Fibroblast of upper back skin (primary cell): ENCODE results near the gene KRT2.
A peak's percentile ranks its signal among the peaks of the same experiment; 100 is the strongest.

Experiments
- DNase-seq: peaks from one replicate; pipeline ENCODE4 v3.0.0-alpha.2; 2013

Gene KRT2

GRCh38 chr12:52613384-52614030 lies 38.5 kb downstream of the KRT2 start:
- DNase-seq, result no peak

- DNase-seq, result no peak
These were observed 39.3 kb downstream of the KRT2 start for GRCh38 chr12:52612431-52613383.

- DNase-seq, result no peak
These were observed 40.9 kb downstream of the KRT2 start for GRCh38 chr12:52611080-52611468.

- DNase-seq, result no peak
These were observed 43.0 kb downstream of the KRT2 start for GRCh38 chr12:52608826-52609630.

GRCh38 chr12:52608161-52608560 lies 43.9 kb downstream of the KRT2 start:
- no peak for DNase-seq

DNA sequence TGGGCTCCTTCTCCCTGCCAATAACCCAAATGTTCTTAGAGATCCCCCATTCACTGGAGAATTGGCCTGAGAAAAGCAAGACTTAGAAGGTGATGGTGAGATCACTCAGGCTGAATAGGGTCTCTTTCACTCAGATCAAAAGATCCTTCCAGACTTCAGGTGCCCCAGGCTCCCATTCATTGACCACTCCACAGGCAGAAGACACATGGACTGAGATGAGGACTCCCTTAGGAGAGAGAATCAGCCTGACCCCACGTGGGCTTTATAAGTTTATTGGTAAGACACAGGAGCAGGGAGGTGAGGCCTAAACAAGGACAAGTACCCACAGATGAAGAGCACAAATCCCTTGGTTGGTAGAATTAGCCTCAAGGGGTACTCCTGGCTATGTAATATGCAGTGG lies 44.7 kb downstream of the KRT2 start:
- no peak for DNase-seq

- no peak for DNase-seq
These were observed 45.3 kb downstream of the KRT2 start for GRCh38 chr12:52606581-52607218.

DNA sequence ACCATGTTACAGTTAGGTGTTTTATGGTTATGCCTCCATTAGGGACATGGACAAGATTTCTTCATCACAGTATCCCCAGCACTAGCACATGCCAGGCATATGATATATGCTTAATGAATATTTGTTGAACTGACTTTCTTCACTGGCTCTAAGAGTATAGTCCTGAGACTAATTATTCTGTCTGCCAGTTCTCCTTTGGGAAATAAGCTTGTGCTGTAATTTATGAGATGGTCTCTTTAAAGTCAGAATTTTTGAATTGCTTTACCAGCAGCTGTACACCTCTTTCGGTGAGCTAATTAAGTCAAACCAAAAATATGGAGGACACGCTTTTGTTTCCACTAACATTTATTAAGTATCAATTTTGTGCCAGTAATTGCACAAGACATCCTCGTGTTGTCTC lies 45.9 kb downstream of the KRT2 start:
- DNase-seq, result no peak

- DNase-seq, result no peak
These were observed 46.5 kb downstream of the KRT2 start for GRCh38 chr12:52605542-52605941.

- no peak for DNase-seq
These were observed 47.2 kb downstream of the KRT2 start for GRCh38 chr12:52604859-52605258.

- DNase-seq, result peak; percentile 2
These were observed 48.7 kb downstream of the KRT2 start for GRCh38 chr12:52603314-52603713.

DNA sequence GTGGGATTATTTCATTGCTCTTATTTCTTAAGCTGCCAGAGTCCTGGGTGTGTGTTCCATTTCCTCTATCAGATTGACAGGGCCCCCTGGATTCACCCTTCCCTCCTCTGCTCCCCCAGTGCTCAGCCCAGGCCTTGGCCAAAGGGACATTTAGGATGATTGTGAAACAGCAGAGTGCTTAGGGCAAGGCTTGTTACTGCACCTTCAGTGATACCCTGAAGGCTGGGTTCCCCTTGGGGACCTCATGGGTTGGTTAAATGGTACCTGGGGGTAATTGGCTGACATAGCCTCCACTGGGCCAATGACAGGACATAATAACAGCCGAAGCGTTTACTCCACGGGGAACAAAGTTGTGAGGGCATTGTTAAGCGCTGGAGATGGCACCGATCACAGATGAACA lies 49.5 kb downstream of the KRT2 start:
- no peak for DNase-seq

GRCh38 chr12:52601671-52602070 lies 50.3 kb downstream of the KRT2 start:
- no peak for DNase-seq

DNA sequence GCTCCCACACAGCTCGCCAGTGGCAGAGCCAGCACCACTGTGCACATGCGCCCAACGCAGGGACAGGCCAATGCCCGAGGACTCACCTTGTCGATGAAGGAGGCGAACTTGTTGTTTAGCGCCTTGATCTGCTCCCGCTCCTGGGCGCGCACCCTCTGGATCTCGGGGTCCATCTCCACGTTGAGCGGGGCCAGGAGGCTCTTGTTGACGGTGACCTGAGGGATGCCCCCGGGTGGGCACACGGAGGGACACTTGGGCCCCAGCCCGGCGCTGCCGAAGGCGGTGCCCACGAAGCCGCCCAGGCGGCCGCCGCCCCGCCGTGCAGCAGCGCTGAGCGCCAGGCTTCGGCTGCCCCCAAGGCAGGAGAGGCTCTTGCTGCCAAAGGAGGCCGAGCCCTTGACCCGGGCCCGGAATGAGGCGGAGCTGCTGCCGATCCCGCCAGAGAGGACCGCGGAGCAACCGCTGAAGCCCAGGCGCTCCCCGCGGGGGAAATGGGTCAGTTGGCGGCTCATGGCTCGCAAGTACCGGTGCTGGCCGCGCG lies 51.0 kb downstream of the KRT2 start, which contains the start of gene KRT72:
KRT72 (minus strand) TSS at position 523 of the 541 bp plus-strand sequence; CDS start at position 512, 11 bp downstream.
- DNase-seq, result no peak

DNA sequence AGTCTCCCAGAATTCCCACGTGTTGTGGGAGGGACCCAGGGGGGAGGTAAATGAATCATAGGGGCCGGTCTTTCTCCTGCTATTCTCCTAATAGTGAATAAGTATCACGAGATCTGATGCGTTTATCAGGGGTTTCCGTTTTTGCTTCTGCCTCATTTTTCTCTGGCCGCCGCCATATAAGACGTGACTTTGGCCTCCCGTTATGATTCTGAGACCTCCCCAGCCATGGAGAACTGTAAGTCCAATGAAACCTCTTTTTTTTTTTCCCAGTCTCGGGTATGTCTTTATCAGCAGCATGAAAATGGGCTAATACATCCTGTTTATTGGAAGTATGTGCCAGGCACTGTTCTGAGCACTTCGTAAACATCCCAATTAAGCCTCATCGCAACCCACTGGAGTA lies 51.5 kb downstream of the KRT2 start:
- no peak for DNase-seq

GRCh38 chr12:52600071-52600470 lies 51.9 kb downstream of the KRT2 start:
- DNase-seq, result no peak

- DNase-seq, result no peak
These were observed 53.0 kb downstream of the KRT2 start for GRCh38 chr12:52598966-52599365.
